Astrocyte (in vitro differentiated cells and primary cell): ENCODE measurements around the gene KIFBP. TPM values are rescaled to one million over a fixed set of nuclear protein-coding genes. Genes with fewer than 3 reads are reported as not detected.

ENCODE experiments used
- DNase-seq: peaks from one replicate; pipeline ENCODE4 v3.0.0-alpha.2; 2010; ENCODE audit warnings: low read depth
- FAIRE-seq: peaks from 2 replicates; lab custom pipeline; 2011; peaks lifted over from hg19 to GRCh38; lab: Jason Lieb, UNC
- H2AFZ ChIP-seq: 2 replicates; pipeline ENCODE4 v1.6.0; 2012; ENCODE audit warnings: low read depth, low read length, inconsistent platforms
- H3K27ac ChIP-seq: 2 replicates; pipeline ENCODE4 v1.5.1; 2011; ENCODE audit warnings: low read depth, low read length, inconsistent platforms
- H3K27me3 ChIP-seq: 2 replicates; pipeline ENCODE4 v1.6.0; 2011; ENCODE audit warnings: low read length, inconsistent platforms; ENCODE audit not compliant: insufficient read depth
- H3K36me3 ChIP-seq: 2 replicates; pipeline ENCODE4 v1.5.1; 2011; ENCODE audit warnings: low read length, inconsistent platforms; ENCODE audit not compliant: insufficient read depth
- H3K4me1 ChIP-seq: 2 replicates; pipeline ENCODE4 v1.5.1; 2011; ENCODE audit warnings: low read length, inconsistent platforms; ENCODE audit not compliant: insufficient read depth
- H3K4me2 ChIP-seq: 2 replicates; pipeline ENCODE4 v1.6.0; 2012; ENCODE audit warnings: low read length, inconsistent platforms
- H3K4me3 ChIP-seq: 2 replicates; pipeline ENCODE4 v1.5.1; 2011; ENCODE audit warnings: low read depth, mild to moderate bottlenecking, low read length, inconsistent platforms; ENCODE audit not compliant: insufficient read depth
- H3K79me2 ChIP-seq: 2 replicates; pipeline ENCODE4 v1.6.0; 2012; ENCODE audit warnings: mild to moderate bottlenecking, low read length, inconsistent platforms; ENCODE audit not compliant: insufficient read depth
- H3K9ac ChIP-seq: 2 replicates; pipeline ENCODE4 v1.6.0; 2012; ENCODE audit warnings: mild to moderate bottlenecking, low read length, inconsistent platforms
- H3K9me3 ChIP-seq: 2 replicates; pipeline ENCODE4 v1.5.1; 2012; ENCODE audit warnings: low read depth, mild to moderate bottlenecking, low read length, inconsistent platforms; ENCODE audit not compliant: insufficient read depth
- H4K20me1 ChIP-seq: 2 replicates; pipeline ENCODE4 v1.6.0; 2012; ENCODE audit warnings: low read length, inconsistent platforms; ENCODE audit not compliant: insufficient read depth
- H3K27ac Mint-ChIP-seq: one replicate; pipeline ENCODE4 v1.8.0; 2021; ENCODE audit warnings: mild to moderate bottlenecking, mixed read lengths; ENCODE audit not compliant: unreplicated experiment
- H3K27me3 Mint-ChIP-seq: one replicate; pipeline ENCODE4 v1.8.0; 2021; ENCODE audit warnings: low read depth, mixed read lengths; ENCODE audit not compliant: unreplicated experiment
- H3K36me3 Mint-ChIP-seq: one replicate; pipeline ENCODE4 v1.8.0; 2021; ENCODE audit warnings: low read depth, mixed read lengths; ENCODE audit not compliant: unreplicated experiment
- H3K4me1 Mint-ChIP-seq: one replicate; pipeline ENCODE4 v1.8.0; 2021; ENCODE audit warnings: low read depth, mixed read lengths; ENCODE audit not compliant: unreplicated experiment
- H3K4me3 Mint-ChIP-seq: one replicate; pipeline ENCODE4 v1.8.0; 2021; ENCODE audit warnings: mild to moderate bottlenecking, moderate library complexity, mixed read lengths; ENCODE audit not compliant: unreplicated experiment
- H3K9me3 Mint-ChIP-seq: one replicate; pipeline ENCODE4 v1.8.0; 2021; ENCODE audit warnings: mild to moderate bottlenecking, mixed read lengths; ENCODE audit not compliant: unreplicated experiment
- CTCF ChIP-seq: IDR thresholded peaks from 2 replicates; pipeline ENCODE4 v1.5.1; 2011; ENCODE audit warnings: low read depth, mild to moderate bottlenecking, inconsistent platforms, low read length, moderate library complexity; ENCODE audit not compliant: insufficient read depth
- EZH2 ChIP-seq: IDR thresholded peaks from 2 replicates; pipeline ENCODE4 v1.6.1; 2012; ENCODE audit warnings: mild to moderate bottlenecking, low read length, inconsistent platforms; ENCODE audit not compliant: insufficient read depth
- total RNA-seq: library from RNA; stranded (reverse); gene quantifications from 2 replicates; pipeline ENCODE4 v1.2.1, GENCODE V29; 2021

KIFBP gene
- total RNA-seq, 1 donor from 2014 or later: 39.2 TPM

DNA sequence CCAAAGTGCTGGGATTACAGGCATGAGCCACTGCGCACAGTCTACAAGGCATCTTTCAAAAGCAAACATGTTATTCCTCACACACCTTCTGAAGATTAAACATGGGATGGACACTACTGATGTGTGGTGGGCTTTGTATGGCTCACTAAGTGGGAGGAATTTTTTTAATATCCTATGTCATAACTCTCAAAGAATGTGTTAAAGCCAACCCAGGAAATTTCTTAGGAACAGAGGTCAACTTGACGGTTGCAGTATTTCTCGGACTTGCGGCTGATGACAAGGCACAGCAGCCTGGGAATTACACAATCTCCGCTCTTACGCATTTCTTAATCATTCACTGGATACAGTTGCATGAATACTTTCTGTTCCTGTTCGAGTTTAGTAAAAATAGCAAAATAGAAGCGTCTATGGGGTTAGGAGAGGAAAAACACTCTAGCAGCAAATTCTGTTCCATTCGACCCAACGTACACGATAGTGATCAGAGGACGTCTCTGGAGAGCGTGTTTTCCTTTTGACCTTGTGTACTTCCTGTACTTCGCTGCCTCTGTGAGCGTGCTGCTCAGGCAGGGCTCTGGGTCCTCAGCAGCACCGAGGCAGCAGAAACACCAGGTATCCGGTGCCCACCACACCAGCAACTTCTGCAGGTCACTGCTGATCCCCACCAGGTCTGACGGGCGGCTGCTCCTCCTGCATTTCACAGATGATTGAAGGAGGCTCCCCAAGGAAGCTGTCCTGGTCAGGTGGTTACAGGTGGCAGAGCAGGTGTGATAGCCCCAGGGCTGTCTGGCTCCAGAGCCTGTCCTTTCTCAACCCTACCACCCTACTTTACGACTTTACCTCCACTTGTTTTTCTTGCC, 72.9 kb downstream of the KIFBP start:
- Histone ChIP-seq H3K27me3 (no peaks in the 10 kb centered on the region), H3K27ac (peak overlapping the region; percentile 96), H3K36me3 (no peaks in the 10 kb centered on the region), H3K79me2 (no peaks in the 10 kb centered on the region), H3K4me1 (peaks cover 32% of the 10 kb centered on the region), H3K4me2 (peak overlapping the region; percentile 88), H3K9ac (peak overlapping the region; percentile 81), H3K9me3 (no peaks in the 10 kb centered on the region), H3K4me3 (peak overlapping the region; percentile 48), H2AFZ (peak overlapping the region; percentile 68), H4K20me1 (no peaks in the 10 kb centered on the region)
- Mint-ChIP-seq H3K9me3 (no peaks in the 10 kb centered on the region), H3K36me3 (no peaks in the 10 kb centered on the region), H3K4me3 (no peak overlapping the region), H3K27me3 (peaks cover 18% of the 10 kb centered on the region), H3K27ac (no peak overlapping the region), H3K4me1 (peaks cover 18% of the 10 kb centered on the region)
- TF ChIP-seq CTCF: no peak
- no peak for TF ChIP-seq EZH2
- peak; percentile 80 for FAIRE-seq
- DNase-seq: peak; percentile 98

- FAIRE-seq (no peak), DNase-seq (no peak)
- H3K9ac ChIP-seq: no peak overlapping the region
- H3K27ac ChIP-seq: no peak overlapping the region
- H3K9me3 ChIP-seq: no peaks in the 10 kb centered on the region
- H3K4me1 Mint-ChIP-seq: peaks cover 9% of the 10 kb centered on the region
- no peaks in the 10 kb centered on the region for H3K36me3 Mint-ChIP-seq
- TF ChIP-seq EZH2: no peak
- peaks cover 22% of the 10 kb centered on the region for H3K4me1 ChIP-seq
- no peak overlapping the region for H3K4me3 Mint-ChIP-seq
- peaks cover 15% of the 10 kb centered on the region for H3K27me3 Mint-ChIP-seq
- H3K9me3 Mint-ChIP-seq: no peaks in the 10 kb centered on the region
- no peak overlapping the region for H2AFZ ChIP-seq
- H3K4me3 ChIP-seq: no peak overlapping the region
- H3K79me2 ChIP-seq: no peaks in the 10 kb centered on the region
- H3K4me2 ChIP-seq: no peak overlapping the region
- H3K27ac Mint-ChIP-seq: no peak overlapping the region
- no peaks in the 10 kb centered on the region for H4K20me1 ChIP-seq
- H3K27me3 ChIP-seq: no peaks in the 10 kb centered on the region
- no peaks in the 10 kb centered on the region for H3K36me3 ChIP-seq
Observed at GRCh38 chr10:69062901-69063300, 74.3 kb downstream of the KIFBP start.

DNA sequence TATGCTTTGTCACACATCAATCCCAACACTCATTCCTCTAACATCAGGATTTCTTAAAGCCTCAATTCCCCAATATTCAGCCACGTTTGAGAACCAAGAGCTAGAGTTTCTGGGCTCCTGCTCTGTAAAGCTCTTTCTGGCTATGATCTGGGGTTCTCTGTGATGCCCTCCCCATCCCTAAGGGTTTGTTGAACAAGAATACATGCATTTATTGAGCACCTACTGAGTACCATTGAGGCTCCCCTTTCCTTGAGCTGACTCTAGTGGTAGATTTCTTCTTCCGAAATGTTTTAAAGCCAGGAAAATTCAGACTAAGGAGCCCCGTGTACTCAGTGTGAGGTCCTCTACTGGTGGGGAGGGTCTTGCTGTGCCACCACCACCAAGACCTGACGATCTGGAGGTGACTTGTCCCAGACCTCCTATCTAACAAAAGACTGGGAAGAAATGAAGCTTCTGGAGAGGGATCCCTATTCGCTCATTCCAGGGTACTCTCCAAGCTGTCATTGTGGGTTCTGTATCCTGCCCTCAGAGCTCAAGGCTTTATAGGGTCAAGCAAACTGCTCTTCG, 76.2 kb downstream of the KIFBP start:
- Histone ChIP-seq H3K4me3 (no peak overlapping the region), H3K4me2 (no peak overlapping the region), H2AFZ (no peak overlapping the region), H3K36me3 (no peaks in the 10 kb centered on the region), H3K9ac (no peak overlapping the region), H3K27me3 (no peaks in the 10 kb centered on the region), H3K4me1 (peaks cover 20% of the 10 kb centered on the region), H3K9me3 (no peaks in the 10 kb centered on the region), H3K27ac (no peak overlapping the region), H4K20me1 (no peaks in the 10 kb centered on the region), H3K79me2 (no peaks in the 10 kb centered on the region)
- H3K27me3 Mint-ChIP-seq: peaks cover 15% of the 10 kb centered on the region
- TF ChIP-seq EZH2: no peak
- TF ChIP-seq CTCF: no peak
- H3K9me3 Mint-ChIP-seq: no peaks in the 10 kb centered on the region
- DNase-seq (no peak), FAIRE-seq (no peak)
- H3K4me1 Mint-ChIP-seq: peaks cover 9% of the 10 kb centered on the region
- H3K36me3 Mint-ChIP-seq: no peaks in the 10 kb centered on the region
- no peak overlapping the region for H3K4me3 Mint-ChIP-seq
- H3K27ac Mint-ChIP-seq: no peak overlapping the region
